HG03159 (cell line): ENCODE data around the gene GPAM.

Experiments
- ATAC-seq: cut with Tn5 transposase; IDR thresholded peaks from one replicate; pipeline ENCODE4 v1.9.1; 2021; ENCODE audit warnings: mild to moderate bottlenecking, moderate library complexity; ENCODE audit not compliant: unreplicated experiment

Gene GPAM

GRCh38 chr10:112185959-112186358, 2.4 kb upstream of the GPAM start:
- no peak for ATAC-seq

- no peak for ATAC-seq
Observed at GRCh38 chr10:112184379-112184778, 814 bp upstream of the GPAM start.

- ATAC-seq, result peak; percentile 14
Observed at GRCh38 chr10:112184052-112184371, 447 bp upstream of the GPAM start.

GRCh38 chr10:112182784-112183328, 709 bp downstream of the GPAM start:
- no peak for ATAC-seq

- no peak for ATAC-seq
Observed at GRCh38 chr10:112177247-112177646, 6.3 kb downstream of the GPAM start.

GRCh38 chr10:112176543-112176942, 7.0 kb downstream of the GPAM start:
- ATAC-seq, result no peak

GRCh38 chr10:112175409-112175808, 8.2 kb downstream of the GPAM start:
- ATAC-seq, result no peak

GRCh38 chr10:112173206-112173605, 10.4 kb downstream of the GPAM start:
- no peak for ATAC-seq

GRCh38 chr10:112168733-112169132, 14.8 kb downstream of the GPAM start:
- no peak for ATAC-seq

GRCh38 chr10:112166800-112167199, 16.8 kb downstream of the GPAM start:
- ATAC-seq, result no peak

GRCh38 chr10:112161757-112162518, 21.6 kb downstream of the GPAM start:
- no peak for ATAC-seq

- no peak for ATAC-seq
Observed at GRCh38 chr10:112160834-112161233, 22.7 kb downstream of the GPAM start.

- no peak for ATAC-seq
Observed at GRCh38 chr10:112159469-112159868, 24.1 kb downstream of the GPAM start.

GRCh38 chr10:112151524-112152039, 32.0 kb downstream of the GPAM start:
- ATAC-seq, result no peak

GRCh38 chr10:112148331-112148730, 35.2 kb downstream of the GPAM start:
- ATAC-seq, result no peak

- no peak for ATAC-seq
Observed at GRCh38 chr10:112146799-112147198, 36.8 kb downstream of the GPAM start.

- no peak for ATAC-seq
Observed at GRCh38 chr10:112145263-112145662, 38.3 kb downstream of the GPAM start.

GRCh38 chr10:112143420-112143819, 40.1 kb downstream of the GPAM start:
- no peak for ATAC-seq

GRCh38 chr10:112141292-112141691, 42.3 kb downstream of the GPAM start:
- no peak for ATAC-seq

GRCh38 chr10:112140110-112140970, 43.2 kb downstream of the GPAM start:
- ATAC-seq, result peak; percentile 99

- no peak for ATAC-seq
Observed at GRCh38 chr10:112139176-112139575, 44.4 kb downstream of the GPAM start.
